Natural killer cell (primary cell): ENCODE results near the gene RUNX2. TPM values are rescaled to one million over a fixed set of nuclear protein-coding genes. Genes with fewer than 3 reads are reported as not detected.

Experiments used
- ATAC-seq, 3 donors: fragments of 150-1000 bp in 2 of 3; fragments of 200-7000 bp in 1 of 3; cut with Tn5 transposase; 1 replicate in 1 of 3; 2 replicates in 2 of 3; pipeline ENCODE4 v1.10.0; 2021; ENCODE audit warnings: mild to moderate bottlenecking in 2 of 3, moderate library complexity in 2 of 3
- DNase-seq, 2 donors: peaks; one replicate each; pipeline versions ENCODE4 v3.0.0 to v3.0.0-alpha.2; 2013 to 2021; ENCODE audit warnings: mixed read lengths in 1 of 2
- H3K27ac ChIP-seq: one replicate; pipeline ENCODE4 v1.5.1; 2013; ENCODE audit warnings: mild to moderate bottlenecking, low read length
- H3K27me3 ChIP-seq: one replicate; pipeline ENCODE4 v1.6.1; 2013; ENCODE audit warnings: low read length; ENCODE audit not compliant: control insufficient read depth, insufficient read depth
- H3K36me3 ChIP-seq: one replicate; pipeline ENCODE4 v1.6.1; 2013; ENCODE audit warnings: low read length; ENCODE audit not compliant: control insufficient read depth, insufficient read depth
- H3K4me1 ChIP-seq: one replicate; pipeline ENCODE4 v1.6.1; 2013; ENCODE audit warnings: low read length; ENCODE audit not compliant: control insufficient read depth, insufficient read depth
- H3K4me3 ChIP-seq: one replicate; pipeline ENCODE4 v1.5.1; 2013; ENCODE audit warnings: low read length
- H3K9me3 ChIP-seq: one replicate; pipeline ENCODE4 v1.6.1; 2013; ENCODE audit warnings: low read length; ENCODE audit not compliant: control insufficient read depth, insufficient read depth
- H3K27ac Mint-ChIP-seq, 2 donors: one replicate each; pipeline ENCODE4 v1.8.0; 2022; ENCODE audit warnings: mild to moderate bottlenecking in 2 of 2, mixed read lengths in 2 of 2, moderate library complexity in 1 of 2
- H3K27me3 Mint-ChIP-seq, 2 donors: one replicate each; pipeline ENCODE4 v1.8.0; 2022; ENCODE audit warnings: low read depth in 2 of 2, mixed read lengths in 2 of 2
- H3K36me3 Mint-ChIP-seq: one replicate; pipeline ENCODE4 v1.8.0; 2022; ENCODE audit warnings: mixed read lengths
- H3K4me1 Mint-ChIP-seq, 2 donors: one replicate each; pipeline ENCODE4 v1.8.0; 2022; ENCODE audit warnings: mixed read lengths in 2 of 2
- H3K4me3 Mint-ChIP-seq: one replicate; pipeline ENCODE4 v1.8.0; 2022; ENCODE audit warnings: mild to moderate bottlenecking, moderate library complexity, mixed read lengths
- H3K9me3 Mint-ChIP-seq, 2 donors: one replicate each; pipeline ENCODE4 v1.8.0; 2022; ENCODE audit warnings: mixed read lengths in 2 of 2
- WGBS: methylation state at CpG from one replicate; pipeline ENCODE4 v1.1.7; 2013; ENCODE audit warnings: missing lambda C conversion rate; ENCODE audit not compliant: insufficient coverage; 5-methylcytosine and 5-hydroxymethylcytosine counted together
- intact Hi-C: fragments of 100-400 bp; cut with micrococcal nuclease; formaldehyde crosslinking; loops from one replicate; pipeline ENCODE4 v1.14.2; 2022
- total RNA-seq, 4 donors: library from RNA; stranded (reverse); fragments of 120-200 nt in 1 of 4; gene quantifications; one replicate each; pipeline versions ENCODE4 v1.2.3 to v1.2.4, GENCODE V29; 2013 to 2022
- TF ChIP-seq, protein P1 (sequence below): fragments of 200-600 bp; IDR thresholded peaks from one replicate; pipeline ENCODE4 v1.8.0; 2022; ENCODE audit warnings: antibody characterized with exemption

Gene RUNX2
- total RNA-seq, 3 donors from 2014 or later (not counting 1 experiment from before 2014, with no cell fraction given) = 5.0 to 19.2 (median 7.0) TPM

DNA sequence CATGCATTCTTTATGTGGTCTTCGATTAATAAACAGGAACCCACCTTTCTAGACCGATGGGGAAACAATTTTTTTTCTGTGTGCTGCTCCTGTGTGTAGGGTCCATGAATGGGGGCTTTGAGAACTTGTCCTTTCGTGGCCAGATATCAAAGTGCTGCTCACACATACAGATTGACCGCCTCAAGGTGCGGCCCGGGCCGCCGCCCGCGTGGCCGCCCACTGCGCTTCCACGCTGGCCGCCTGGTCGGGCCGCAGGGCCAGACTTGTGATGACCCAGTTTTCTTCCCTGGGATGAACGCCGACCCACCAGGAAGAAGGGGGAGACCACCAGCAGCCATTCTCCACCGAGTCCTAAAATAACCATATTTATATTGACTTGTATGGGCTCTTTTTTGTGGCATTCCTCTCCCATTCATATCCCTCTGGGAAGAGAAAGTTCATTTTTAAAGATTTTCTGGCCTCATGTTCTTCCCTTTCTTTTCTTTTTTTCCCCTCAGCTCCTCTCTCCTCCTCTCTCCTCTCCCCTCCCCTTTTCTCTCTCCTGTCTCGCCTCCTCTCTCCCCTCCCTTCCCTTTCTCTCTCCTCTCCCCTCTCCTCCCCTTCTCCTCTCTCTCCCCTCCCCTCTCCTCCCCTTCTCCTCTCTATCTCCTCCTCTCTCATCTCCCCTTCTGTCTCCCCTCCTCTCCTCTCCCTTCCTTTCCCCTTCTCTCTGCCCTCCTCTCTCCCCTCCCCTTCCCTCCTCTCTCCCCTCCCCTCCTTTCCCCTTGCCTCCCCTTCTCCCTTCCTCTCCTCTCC lies 314.4 kb downstream of the RUNX2 start:
- no peak overlapping the region for H3K27ac ChIP-seq
- no peaks in the 10 kb centered on the region for H3K36me3 Mint-ChIP-seq
- no peaks in the 10 kb centered on the region for H3K9me3 ChIP-seq
- no peak overlapping the region for H3K4me3 ChIP-seq
- intact Hi-C loops = no loop called here
- H3K27me3 Mint-ChIP-seq = no peaks in the 10 kb centered on the region
- DNase-seq = no peak
- no peak overlapping the region for H3K4me3 Mint-ChIP-seq
- WGBS = 93% methylated on average over 18 of the region's 20 CpGs
- H3K4me1 Mint-ChIP-seq = peaks cover 0 to 5% of the 10 kb centered on the region in 2 donors
- H3K36me3 ChIP-seq = no peaks in the 10 kb centered on the region
- H3K27ac Mint-ChIP-seq = no peak overlapping the region
- H3K9me3 Mint-ChIP-seq = no peaks in the 10 kb centered on the region
- no peaks in the 10 kb centered on the region for H3K4me1 ChIP-seq
- no peak for ATAC-seq
- TF ChIP-seq, protein P1, sequence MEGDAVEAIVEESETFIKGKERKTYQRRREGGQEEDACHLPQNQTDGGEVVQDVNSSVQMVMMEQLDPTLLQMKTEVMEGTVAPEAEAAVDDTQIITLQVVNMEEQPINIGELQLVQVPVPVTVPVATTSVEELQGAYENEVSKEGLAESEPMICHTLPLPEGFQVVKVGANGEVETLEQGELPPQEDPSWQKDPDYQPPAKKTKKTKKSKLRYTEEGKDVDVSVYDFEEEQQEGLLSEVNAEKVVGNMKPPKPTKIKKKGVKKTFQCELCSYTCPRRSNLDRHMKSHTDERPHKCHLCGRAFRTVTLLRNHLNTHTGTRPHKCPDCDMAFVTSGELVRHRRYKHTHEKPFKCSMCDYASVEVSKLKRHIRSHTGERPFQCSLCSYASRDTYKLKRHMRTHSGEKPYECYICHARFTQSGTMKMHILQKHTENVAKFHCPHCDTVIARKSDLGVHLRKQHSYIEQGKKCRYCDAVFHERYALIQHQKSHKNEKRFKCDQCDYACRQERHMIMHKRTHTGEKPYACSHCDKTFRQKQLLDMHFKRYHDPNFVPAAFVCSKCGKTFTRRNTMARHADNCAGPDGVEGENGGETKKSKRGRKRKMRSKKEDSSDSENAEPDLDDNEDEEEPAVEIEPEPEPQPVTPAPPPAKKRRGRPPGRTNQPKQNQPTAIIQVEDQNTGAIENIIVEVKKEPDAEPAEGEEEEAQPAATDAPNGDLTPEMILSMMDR = no peak
- H3K27me3 ChIP-seq = no peaks in the 10 kb centered on the region

GRCh38 chr6:45643126-45643525 lies 315.0 kb downstream of the RUNX2 start:
- no peak overlapping the region for H3K27ac ChIP-seq
- intact Hi-C loops = no loop called here
- H3K9me3 ChIP-seq = no peaks in the 10 kb centered on the region
- no peaks in the 10 kb centered on the region for H3K4me1 ChIP-seq
- no peaks in the 10 kb centered on the region for H3K36me3 ChIP-seq
- Mint-ChIP-seq H3K9me3 (no peaks in the 10 kb centered on the region), H3K27ac (no peak overlapping the region), H3K4me1 (peaks cover 0 to 5% of the 10 kb centered on the region in 2 donors), H3K27me3 (no peaks in the 10 kb centered on the region), H3K36me3 (no peaks in the 10 kb centered on the region), H3K4me3 (no peak overlapping the region)
- 91% methylated on average over 3 of the region's 3 CpGs for WGBS
- H3K27me3 ChIP-seq = no peaks in the 10 kb centered on the region
- no peak for DNase-seq
- no peak overlapping the region for H3K4me3 ChIP-seq
- TF ChIP-seq, protein P1 = no peak
- no peak for ATAC-seq

DNA sequence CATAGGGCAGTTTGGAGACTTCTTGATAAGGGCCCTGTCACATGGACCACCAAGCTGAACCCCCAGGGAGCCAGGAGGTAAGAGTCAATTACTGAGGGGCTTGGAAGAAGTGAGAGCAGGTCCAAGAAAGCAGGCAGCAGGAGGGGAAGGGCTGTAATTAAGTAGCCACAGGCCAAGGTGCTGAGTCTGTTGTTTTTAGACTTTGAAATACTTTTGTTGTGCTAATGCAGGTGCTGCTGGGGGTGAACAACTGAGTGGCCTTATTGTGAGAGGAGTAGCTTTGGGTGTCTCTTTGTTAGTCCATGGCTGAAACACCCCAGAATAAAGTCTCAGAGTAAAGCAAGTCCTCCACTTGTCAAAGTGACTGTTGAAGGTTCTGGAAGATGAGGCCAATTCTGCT lies 316.6 kb downstream of the RUNX2 start:
- no peak overlapping the region for H3K27ac Mint-ChIP-seq
- intact Hi-C loops = no loop called here
- H3K9me3 Mint-ChIP-seq = no peaks in the 10 kb centered on the region

More for the DNA sequence above, 316.6 kb downstream of the RUNX2 start:
- no peaks in the 10 kb centered on the region for H3K9me3 ChIP-seq
- Mint-ChIP-seq H3K36me3 (no peaks in the 10 kb centered on the region), H3K4me1 (peaks cover 0 to 5% of the 10 kb centered on the region in 2 donors), H3K27me3 (no peaks in the 10 kb centered on the region), H3K4me3 (no peak overlapping the region)
- TF ChIP-seq, protein P1 = no peak
- no peaks in the 10 kb centered on the region for H3K36me3 ChIP-seq
- no peak overlapping the region for H3K27ac ChIP-seq
- DNase-seq (no peak), ATAC-seq (no peak)
- H3K27me3 ChIP-seq = no peaks in the 10 kb centered on the region
- H3K4me3 ChIP-seq = no peak overlapping the region
- H3K4me1 ChIP-seq = no peaks in the 10 kb centered on the region
